Kasumi-1 (cell line): ENCODE measurements around the gene RABGAP1L.
"Not testable (repeated sequence)": the region's sequence is repeated elsewhere in the genome, so short reads cannot be mapped to it uniquely, and the experiment has no call there.

ENCODE experiments used
- DNase-seq, 2 experiments: peaks; one replicate each; lab custom pipeline; 2025; lab: John Stamatoyannopoulos, UW

Gene RABGAP1L

DNA sequence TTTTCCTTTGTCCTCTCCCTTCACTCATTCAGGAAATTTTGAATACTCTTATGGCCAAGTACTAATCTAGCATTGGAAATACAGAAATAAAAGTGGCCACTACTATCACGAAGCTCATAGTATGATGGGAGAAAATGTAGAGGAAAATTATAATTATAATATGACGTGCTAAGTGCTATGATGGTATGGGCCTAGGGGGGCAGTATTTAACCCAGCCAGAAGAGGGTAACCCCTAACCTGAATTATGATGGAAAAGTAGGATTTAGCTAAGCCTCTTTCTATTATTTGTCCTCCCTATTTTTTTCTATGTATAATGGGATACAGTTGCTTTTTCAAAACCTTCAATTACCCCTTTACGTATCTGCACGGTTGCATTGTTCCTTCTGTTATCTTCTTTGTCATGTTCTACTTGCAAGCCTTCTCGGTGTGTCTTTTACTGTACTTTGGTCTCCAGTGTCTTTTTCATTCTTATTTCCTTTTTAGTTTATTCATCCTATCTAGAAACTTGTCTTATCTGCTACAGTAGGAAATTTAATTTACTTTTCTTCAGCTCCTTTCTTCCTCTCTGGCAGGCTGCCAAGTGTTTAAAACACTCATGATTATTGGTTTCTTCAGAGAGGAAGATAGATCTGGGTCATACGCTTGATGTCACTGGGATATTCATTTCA is 199.6 kb downstream of the RABGAP1L start:
- DNase-seq = no peak

DNA sequence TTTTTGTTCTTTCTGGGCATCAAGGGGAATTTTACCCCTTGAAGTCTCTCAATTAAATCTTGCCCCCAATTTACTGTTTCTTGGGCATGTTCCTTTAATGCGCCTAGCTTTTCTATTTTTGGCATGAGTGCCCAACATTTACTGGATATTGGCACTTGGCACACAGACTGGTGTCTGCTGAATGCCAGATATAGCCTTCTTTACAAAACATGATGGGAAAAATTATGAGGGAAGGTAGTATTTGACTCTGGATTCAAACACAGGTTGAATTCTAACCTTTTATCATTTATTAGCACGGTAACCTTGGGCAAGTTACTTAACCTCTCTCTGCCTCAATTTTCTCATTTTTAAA is 200.1 kb downstream of the RABGAP1L start:
- no peak for DNase-seq

DNA sequence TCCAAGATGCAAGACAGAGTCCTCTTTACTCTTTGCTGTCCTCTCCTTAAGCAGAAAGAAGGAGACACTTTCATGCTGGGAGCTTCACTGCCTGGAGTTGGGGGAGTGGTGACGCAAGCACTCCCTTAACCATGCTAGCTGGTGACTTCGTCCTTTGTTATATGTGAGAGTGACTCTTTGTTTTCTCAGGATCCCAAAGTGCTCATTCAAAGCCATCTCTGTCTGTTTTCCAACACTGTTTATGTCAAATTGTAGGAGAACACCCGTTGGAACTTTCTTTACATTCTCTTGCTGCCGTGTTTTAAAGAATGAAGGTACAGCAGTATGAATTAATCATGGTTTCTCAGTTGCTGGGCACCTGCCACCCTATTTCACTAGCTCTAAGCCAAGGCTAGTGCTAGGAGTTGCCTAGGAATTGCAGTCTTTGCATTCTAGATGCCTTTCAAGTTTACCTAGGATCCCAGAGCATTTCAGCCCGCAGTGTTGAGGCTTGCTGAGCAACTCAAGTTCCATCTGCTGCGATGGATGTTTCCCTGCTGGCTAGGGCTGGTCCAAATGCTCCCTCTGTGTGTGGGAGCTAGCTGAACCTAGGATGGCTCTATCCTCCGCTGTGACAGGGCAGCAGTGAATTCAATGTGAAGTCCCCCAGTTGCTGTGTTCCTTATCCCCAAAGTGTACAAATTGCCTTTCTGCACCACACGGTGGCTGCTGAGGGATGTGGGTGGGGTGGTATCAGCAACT is 205.8 kb downstream of the RABGAP1L start:
- DNase-seq = no peak

DNA sequence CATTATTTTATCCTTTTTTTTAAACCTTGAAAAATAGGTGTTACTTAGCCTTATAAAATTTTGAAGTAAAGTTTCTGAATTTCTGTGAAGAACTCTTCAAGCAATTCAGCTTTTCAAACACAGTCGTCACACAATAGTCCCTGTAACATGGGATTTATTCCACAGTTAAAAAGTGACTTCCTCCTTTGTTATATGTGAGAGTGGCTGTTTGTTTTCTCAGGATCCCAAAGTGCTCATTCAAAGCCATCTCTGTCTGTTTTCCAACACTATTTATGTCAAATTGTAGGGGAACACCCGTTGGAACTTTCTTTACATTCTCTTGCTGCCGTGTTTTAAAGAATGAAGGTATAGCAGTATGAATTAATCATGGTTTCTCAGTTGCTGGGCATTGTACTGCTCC is 207.6 kb downstream of the RABGAP1L start:
- no peak for DNase-seq

DNA sequence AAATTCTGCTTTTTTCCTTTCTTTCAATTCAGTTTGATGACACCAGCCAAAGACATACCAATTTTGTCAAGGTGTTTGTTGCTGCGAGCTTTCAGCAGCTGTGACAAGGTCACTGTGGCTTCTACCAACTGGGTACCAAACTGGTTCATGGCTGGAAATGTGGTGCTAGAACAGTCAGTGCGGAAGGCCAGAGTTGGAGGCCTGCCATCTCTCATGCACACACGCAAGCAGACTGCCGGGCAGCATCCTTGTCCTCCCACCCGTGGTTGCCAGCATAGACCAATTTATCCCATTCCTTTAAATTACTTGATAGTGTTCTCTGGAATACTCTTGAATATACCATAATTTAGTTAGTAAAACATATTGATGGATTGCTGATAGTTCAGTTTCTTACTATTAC is 208.6 kb downstream of the RABGAP1L start:
- no peak for DNase-seq

DNA sequence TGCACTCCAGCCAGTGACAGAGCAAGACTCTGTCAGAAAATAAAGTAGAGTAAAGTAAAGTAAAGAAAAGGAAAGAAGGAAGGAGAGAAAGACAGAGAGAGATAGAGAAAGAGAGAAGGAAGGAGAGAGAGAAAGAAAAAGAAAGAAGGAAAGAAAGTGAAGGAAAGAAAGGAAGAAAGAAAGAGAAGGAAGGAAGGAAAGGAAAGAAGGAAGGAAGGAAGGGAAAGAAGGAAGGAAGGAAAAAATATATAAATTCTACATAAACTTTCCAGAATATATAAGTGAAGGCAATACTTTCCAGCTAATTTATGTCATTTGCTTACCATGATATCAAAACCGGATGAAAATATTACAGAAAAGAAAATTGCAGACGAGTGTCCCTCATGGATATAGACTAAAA is 216.7 kb downstream of the RABGAP1L start:
- no peak for DNase-seq

DNA sequence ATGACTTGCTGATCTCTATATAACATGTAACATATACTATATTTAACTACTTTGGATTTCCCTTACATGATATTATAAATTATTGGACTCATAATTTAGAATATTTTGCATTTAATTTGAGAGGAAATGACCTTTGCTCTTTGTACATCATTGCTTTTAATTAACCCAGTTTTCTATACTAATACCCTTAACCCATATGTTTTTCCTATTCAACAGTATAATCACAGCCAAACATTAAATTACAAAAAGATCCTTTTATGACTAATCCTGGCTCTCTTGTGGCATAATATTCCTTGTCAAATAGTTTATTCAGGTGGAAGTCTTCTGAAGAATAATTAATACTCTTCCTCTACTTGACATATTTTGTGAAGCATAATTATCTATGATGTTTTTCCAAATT is 232.4 kb downstream of the RABGAP1L start:
- no peak for DNase-seq

DNA sequence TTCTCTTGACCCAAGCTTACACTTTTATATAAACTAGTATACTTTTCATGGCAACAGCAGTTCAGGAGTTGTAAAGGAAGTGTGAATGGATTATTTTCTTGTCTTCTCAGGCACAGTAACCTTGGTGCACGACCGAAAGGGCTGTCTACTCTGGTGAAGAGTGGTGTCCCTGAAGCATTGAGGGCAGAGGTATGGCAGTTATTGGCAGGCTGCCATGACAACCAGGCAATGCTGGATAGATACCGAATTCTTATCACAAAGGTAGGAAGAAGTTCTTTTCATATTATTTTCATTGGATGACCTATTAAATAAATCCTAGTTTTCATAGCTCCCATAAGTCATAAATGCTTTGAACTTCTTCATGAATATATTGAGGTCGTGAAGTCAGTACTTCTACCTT is 234.6 kb downstream of the RABGAP1L start:
- DNase-seq = no peak

DNA sequence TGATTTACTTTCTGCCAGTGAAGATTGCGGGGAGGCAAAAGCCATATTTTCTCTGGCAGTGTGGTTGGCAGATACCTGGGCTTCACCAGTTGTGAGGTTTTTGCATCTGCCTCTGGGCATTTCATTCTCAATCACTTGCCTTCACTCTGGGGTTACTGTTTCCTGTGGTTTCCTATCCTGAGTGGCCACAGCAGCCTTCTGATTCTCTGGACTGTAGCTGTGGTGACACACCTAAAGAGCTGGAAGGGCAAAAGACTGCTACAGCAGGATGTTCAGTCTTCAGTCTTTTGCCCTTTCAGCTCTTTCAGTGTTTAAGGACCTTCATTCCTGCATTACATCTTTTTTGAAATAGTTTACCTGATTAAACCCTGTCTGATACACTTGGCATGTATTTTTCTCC is 237.9 kb downstream of the RABGAP1L start:
- no peak for DNase-seq

DNA sequence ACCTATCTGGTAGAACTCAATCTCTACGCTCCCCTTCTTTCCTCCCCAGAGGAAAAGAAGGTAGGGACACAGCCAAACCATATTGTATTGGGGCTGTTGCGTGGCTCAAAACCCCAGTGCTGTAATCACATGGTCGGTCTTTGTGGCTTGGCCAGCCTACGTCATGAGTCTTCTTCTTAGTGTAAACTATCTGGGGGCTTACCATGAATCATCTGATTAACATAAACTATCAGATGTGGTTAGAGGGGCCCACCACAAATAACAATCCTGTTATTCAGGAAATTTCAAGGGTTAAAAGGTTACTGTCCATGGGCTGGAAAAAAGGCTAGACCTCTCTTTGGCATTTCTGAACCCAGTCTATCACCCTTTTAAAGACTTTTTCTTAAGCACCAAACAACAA is 238.9 kb downstream of the RABGAP1L start:
- no peak for DNase-seq

DNA sequence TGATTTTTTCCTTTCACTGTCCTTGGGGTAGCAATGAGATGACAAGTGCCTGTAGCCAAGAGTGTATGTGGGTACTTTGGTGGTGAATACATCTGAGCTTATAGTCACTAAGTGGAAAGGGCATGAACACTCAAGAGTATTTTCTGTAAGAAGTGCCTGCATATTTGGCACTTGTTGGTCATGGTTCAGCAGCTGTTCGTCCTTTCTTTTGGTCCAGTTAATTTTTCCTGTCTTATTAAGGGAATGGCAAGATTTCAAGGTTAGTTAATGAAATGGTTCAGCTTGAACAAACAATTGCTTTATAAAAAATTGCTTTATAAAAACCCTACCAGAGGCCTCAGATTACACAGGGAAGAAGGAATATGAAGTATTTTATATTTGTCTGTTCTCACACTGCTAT is 239.9 kb downstream of the RABGAP1L start:
- DNase-seq = no peak

DNA sequence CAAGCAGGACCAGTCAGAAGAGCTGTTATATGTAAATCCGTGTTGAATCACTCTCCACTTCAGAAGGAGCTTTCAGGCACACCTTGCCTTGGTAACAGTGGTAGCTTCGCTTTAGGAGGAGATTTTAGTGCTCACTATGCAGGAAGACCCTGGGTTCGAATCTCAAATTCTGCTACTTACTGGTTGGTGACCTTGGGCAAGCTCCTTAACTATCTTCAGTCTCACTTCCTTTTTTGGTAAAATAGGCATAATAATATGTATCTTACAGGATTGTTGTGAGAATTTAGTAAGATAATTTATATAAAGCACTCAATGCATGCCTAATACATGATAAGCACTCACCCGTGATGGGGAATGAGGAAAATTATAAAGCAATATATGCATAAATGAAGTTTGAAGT is 241.8 kb downstream of the RABGAP1L start:
- DNase-seq = no peak

DNA sequence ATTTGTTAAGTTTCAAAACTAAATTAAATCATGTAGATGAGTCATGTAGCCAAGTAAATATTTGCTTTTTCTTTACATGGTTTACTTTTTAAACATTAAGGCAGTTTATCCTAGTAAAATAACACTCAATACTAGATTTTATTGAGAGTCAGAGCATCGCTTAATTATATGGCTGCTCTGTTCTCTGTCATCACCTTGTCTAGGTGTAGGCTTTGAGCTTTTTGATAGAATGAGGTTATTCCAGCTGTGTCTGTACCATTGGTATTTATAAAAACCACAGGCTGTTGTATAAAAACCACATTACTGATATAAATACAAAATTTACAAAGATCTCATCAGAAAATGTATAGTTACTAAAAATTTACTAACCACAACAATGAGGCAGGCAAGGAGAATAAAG is 245.9 kb downstream of the RABGAP1L start:
- no peak for DNase-seq

DNA sequence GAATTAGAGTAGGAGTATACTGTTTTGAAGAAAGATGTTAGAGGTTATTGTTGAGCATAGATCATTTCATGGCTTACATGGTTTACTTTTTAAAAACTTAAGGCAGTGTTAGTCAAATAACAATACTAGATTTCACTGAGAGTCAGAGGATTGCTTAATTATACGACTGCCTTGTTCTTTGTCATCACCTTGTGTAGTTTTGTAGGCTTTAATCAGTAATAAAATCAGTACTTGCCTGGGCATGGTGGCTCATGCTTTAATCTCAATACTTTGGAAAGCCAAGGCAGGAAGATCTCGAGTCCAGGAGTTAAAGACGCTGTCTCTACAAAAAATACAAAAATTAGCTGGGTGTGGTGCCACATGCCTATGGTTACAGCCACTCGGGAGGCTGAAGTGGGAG is 247.1 kb downstream of the RABGAP1L start:
- no peak for DNase-seq

DNA sequence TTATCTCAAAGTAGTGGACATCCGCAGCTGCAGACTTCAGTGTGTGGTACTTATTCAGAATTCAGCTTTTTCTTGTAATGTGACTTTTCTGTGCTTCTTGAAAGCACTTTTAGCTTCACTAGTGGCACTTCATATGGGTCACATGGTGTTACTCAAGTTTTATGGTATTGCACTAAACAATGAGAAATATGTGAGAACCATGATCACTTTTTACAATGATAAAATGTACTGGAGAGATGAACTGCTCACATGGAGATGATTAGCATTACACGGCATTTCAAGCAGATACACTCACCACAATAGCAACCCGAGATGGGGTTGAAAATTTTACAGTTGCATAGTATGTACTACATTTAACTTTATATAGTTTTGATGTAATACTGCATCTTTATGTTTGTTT is 248.3 kb downstream of the RABGAP1L start:
- no peak for DNase-seq

DNA sequence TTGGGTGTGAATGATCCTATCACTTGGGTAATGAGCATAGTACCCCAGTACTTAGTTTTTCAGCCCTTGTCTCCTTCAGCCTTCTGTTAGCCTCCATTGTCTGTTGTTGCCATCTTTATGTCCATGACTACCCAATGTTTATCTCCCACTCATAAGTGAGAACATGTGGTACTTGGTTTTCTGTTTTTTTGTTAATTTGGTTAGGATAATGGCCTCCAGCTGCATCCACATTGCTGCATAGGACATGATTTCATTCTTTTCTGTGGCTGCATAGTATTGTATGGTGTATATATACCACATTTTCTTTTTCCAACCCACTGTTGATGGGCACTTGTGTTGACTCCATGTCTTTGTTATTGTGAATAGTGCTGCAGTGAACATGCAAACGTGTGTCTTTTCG is 248.8 kb downstream of the RABGAP1L start:
- no peak for DNase-seq

DNA sequence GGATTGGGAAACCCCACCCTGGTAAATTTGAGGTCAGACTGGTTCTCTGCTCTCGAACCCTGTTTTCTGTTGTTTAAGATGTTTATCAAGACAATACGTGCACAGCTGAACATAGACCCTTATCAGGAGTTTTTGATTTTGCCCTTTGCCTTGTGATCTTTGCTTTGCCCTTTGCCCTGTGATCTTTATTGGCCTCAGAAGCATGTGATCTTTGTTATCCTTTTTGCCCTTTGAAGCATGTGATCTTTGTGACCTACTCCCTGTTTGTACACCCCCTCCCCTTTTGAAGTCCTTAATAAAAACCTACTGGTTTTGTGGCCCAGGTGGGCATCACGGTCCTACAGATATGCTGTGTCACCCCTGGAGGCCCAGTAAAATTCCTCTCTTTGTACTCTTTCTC is 250.5 kb downstream of the RABGAP1L start:
- DNase-seq = not testable (repeated sequence)

DNA sequence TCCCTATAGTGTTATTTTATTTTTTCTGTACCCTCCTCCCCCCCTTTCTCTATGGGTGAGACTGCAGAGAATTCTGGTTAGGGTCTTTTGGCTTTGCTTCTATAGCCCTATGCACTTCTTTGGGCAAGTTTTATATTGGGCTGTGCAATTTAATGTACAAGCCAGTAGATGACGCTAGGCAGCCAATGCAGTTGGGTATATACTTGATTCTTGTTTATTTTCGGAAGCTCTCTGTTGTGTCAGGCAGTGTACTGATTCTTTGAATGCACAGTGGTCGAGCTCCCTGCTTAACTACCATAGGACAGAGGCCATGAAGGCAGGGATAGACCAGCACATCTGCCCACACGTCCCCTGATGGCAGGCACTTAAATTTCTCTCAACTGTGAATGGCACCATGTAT is 254.3 kb downstream of the RABGAP1L start:
- no peak for DNase-seq

DNA sequence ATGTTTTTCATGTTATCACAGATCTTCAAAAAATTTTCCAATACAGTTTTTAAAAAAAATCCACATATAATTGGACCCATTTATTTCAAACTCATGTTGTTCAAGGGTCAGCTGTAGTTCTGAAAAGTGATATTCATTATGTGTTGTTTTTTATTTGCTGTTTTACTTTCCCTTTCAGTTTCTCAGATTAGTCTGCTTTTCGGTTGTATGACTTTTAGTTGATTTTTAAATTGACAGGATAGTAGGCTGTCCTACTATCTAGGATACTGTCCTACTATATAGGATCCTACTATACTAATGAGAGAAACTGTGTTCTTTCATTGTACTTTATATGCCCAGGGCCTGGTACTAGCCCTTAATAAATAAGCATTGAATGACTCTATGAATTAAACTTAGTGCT is 254.9 kb downstream of the RABGAP1L start:
- no peak for DNase-seq

DNA sequence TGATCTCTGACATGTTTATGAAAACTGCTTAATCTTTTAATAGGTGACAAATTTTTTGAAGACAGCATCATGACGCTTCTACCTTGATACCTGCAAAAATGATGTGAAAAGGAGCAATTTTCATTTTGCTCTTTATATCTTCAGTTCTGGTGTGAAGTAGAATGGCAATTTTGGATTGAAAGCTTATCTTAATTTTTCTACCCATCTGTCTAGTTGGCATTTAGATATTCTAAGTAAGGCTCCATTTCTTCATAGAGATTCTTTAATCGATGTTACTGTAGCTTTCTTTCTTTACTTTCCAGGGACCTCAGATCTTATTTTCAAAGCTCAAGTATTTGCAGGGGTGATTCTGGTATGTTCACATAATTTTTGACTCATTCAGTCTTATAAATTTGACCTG is 256.2 kb downstream of the RABGAP1L start:
- DNase-seq = no peak

DNA sequence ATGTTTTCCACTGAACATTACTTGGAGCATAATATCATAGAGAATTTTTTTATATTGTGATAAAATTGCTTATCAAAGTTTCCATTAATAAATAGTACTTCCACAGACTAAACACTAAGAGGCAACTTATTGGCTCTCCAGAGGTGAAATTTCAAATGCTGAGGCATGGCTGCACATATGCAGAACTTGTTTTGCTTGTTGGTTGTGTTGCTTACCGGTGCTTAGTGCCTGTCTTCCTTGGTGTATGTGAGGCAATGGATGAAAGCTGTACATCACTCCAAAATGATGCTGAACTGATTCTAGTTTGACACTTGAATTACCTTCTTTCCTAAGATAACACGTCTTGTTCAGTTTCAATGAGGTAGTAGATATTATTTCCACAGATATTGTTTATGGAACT is 258.6 kb downstream of the RABGAP1L start:
- no peak for DNase-seq

DNA sequence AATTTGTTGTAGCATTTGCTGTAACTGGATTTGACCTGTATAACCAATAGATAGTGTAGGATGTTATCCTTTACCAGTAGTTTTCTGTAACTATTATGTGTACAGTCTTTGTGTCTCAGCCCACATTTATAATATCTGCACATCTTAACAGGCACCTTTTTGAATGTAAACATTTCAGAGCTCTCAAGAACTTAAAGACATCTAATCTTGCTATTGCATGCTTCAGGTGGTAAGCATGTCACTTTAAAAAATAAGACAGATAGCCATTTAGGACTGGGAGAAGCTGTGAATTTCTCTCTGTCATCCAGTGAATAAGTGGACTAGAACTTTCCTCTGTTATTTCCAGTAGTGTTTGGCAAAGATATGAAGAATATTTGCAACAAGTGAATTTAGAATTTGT is 265.8 kb downstream of the RABGAP1L start:
- DNase-seq = no peak

DNA sequence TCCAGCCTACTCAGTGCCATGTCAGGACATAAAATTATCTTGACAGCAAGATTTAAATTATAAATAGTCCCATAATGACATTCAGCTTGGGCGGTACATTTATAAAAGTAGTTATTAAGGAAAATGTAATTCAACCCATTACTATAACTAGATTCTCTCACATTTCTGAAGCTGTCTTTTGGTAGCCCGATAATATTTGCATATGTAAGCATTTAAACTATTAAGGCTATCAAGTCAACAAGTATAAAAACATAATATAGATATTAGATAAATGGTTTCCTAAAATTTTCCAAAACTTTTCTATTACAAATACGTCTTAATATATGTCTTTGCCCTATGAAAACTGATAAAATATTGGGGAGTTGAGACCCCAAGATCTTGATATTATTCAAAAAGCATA is 266.8 kb downstream of the RABGAP1L start:
- DNase-seq = no peak

DNA sequence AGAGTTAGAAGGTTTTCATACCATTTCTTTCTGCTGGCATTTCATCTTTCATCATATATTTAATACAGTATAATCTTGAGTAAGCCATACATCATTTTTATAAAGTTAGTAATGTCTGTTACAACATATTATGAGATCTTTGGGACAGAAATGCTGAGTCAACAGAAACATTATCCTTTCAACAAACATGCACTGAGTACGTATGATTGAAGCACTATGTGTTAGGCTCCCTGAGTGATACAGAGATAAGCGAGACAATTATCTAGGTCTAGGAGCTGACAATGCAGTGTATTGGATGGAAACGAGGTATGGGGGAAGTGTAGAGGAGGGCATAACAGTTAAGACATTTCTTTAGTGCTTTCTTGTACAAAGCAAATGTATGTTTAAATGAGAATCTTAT is 268.7 kb downstream of the RABGAP1L start:
- DNase-seq = no peak
